Parathyroid adenoma (tissue), 2 donors: Measurements from ENCODE around the gene SAMD1.

Experiments
- H2AFZ ChIP-seq: fragments of 300-600 bp; sonication (generic); one replicate; pipeline ENCODE4 v1.7.0; 2017; ENCODE audit warnings: antibody characterized with exemption, mild to moderate bottlenecking
- H3K27ac ChIP-seq: fragments of 300-600 bp; sonication (generic); one replicate; pipeline ENCODE4 v1.7.0; 2017
- H3K27me3 ChIP-seq: fragments of 300-600 bp; sonication (generic); one replicate; pipeline ENCODE4 v1.7.0; 2017; ENCODE audit warnings: low read length; ENCODE audit not compliant: control insufficient read depth, insufficient read depth
- H3K36me3 ChIP-seq: fragments of 300-600 bp; sonication (generic); one replicate; pipeline ENCODE4 v1.7.0; 2017; ENCODE audit warnings: low read length; ENCODE audit not compliant: control insufficient read depth, insufficient read depth
- H3K4me1 ChIP-seq: fragments of 300-600 bp; sonication (generic); one replicate; pipeline ENCODE4 v1.7.0; 2017; ENCODE audit warnings: control low read depth
- H3K4me2 ChIP-seq: fragments of 300-600 bp; sonication (generic); one replicate; pipeline ENCODE4 v1.7.0; 2017; ENCODE audit warnings: low read length
- H3K4me3 ChIP-seq: fragments of 300-600 bp; sonication (generic); one replicate; pipeline ENCODE4 v1.7.0; 2017; ENCODE audit warnings: low read depth, low read length
- H3K79me2 ChIP-seq: fragments of 300-600 bp; sonication (generic); one replicate; pipeline ENCODE4 v1.7.0; 2017; ENCODE audit warnings: control low read depth
- H3K9ac ChIP-seq: fragments of 300-600 bp; sonication (generic); one replicate; pipeline ENCODE4 v1.7.0; 2017; ENCODE audit warnings: mild to moderate bottlenecking
- H3K9me3 ChIP-seq: fragments of 300-600 bp; sonication (generic); one replicate; pipeline ENCODE4 v1.7.0; 2017; ENCODE audit warnings: low read length; ENCODE audit not compliant: control insufficient read depth
- CTCF ChIP-seq: fragments of 300-600 bp; sonication (generic); IDR thresholded peaks from one replicate; pipeline ENCODE4 v1.7.0; 2017; ENCODE audit warnings: antibody characterized with exemption, mild to moderate bottlenecking
- donor health status: primary hyperparathyroidism.

SAMD1 gene

GRCh38 chr19:14135985-14136508, 45.5 kb upstream of the SAMD1 start:
- Histone ChIP-seq H3K27ac (no peak overlapping the region), H3K79me2 (no peaks in the 10 kb centered on the region), H3K9me3 (no peaks in the 10 kb centered on the region), H3K27me3 (no peaks in the 10 kb centered on the region), H3K4me1 (no peaks in the 10 kb centered on the region), H3K9ac (no peak overlapping the region), H3K4me3 (peak overlapping the region; percentile 35), H2AFZ (peak overlapping the region; percentile 74), H3K36me3 (no peaks in the 10 kb centered on the region), H3K4me2 (peak overlapping the region; percentile 73)
- TF ChIP-seq CTCF = no peak

- no peaks in the 10 kb centered on the region for H3K79me2 ChIP-seq
- H3K9me3 ChIP-seq = no peaks in the 10 kb centered on the region
- H3K27me3 ChIP-seq = no peaks in the 10 kb centered on the region
- no peak overlapping the region for H3K9ac ChIP-seq
- H2AFZ ChIP-seq = no peak overlapping the region
- H3K4me3 ChIP-seq = no peak overlapping the region
- TF ChIP-seq CTCF = no peak
- H3K4me2 ChIP-seq = no peak overlapping the region
- no peaks in the 10 kb centered on the region for H3K4me1 ChIP-seq
- H3K27ac ChIP-seq = no peak overlapping the region
- H3K36me3 ChIP-seq = no peaks in the 10 kb centered on the region
Measured at GRCh38 chr19:14135355-14135754, 44.8 kb upstream of the SAMD1 start.

- TF ChIP-seq CTCF = no peak
- Histone ChIP-seq H3K27ac (no peak overlapping the region), H3K9me3 (no peaks in the 10 kb centered on the region), H3K9ac (no peak overlapping the region), H3K4me2 (no peak overlapping the region), H3K27me3 (no peaks in the 10 kb centered on the region), H2AFZ (no peak overlapping the region), H3K79me2 (no peaks in the 10 kb centered on the region), H3K4me1 (peaks cover 2% of the 10 kb centered on the region), H3K4me3 (no peak overlapping the region), H3K36me3 (no peaks in the 10 kb centered on the region)
Measured at GRCh38 chr19:14127929-14128509, 37.5 kb upstream of the SAMD1 start.

- Histone ChIP-seq H3K9me3 (no peaks in the 10 kb centered on the region), H2AFZ (no peak overlapping the region), H3K4me2 (no peak overlapping the region), H3K9ac (no peak overlapping the region), H3K4me3 (no peak overlapping the region), H3K27me3 (no peaks in the 10 kb centered on the region), H3K79me2 (no peaks in the 10 kb centered on the region), H3K36me3 (no peaks in the 10 kb centered on the region), H3K27ac (no peak overlapping the region), H3K4me1 (peaks cover 2% of the 10 kb centered on the region)
- TF ChIP-seq CTCF = no peak
Measured at GRCh38 chr19:14127176-14127575, 36.6 kb upstream of the SAMD1 start.

GRCh38 chr19:14122924-14123323, 32.4 kb upstream of the SAMD1 start:
- Histone ChIP-seq H3K27ac (no peak overlapping the region), H3K4me2 (no peak overlapping the region), H3K27me3 (no peaks in the 10 kb centered on the region), H3K79me2 (no peaks in the 10 kb centered on the region), H2AFZ (no peak overlapping the region), H3K4me3 (no peak overlapping the region), H3K4me1 (peaks cover 27% of the 10 kb centered on the region), H3K36me3 (no peaks in the 10 kb centered on the region), H3K9ac (no peak overlapping the region), H3K9me3 (no peaks in the 10 kb centered on the region)
- TF ChIP-seq CTCF = no peak
